Small intestine (tissue), 7 donors: ENCODE data around the gene SLC2A1. TPM values are rescaled to one million over a fixed set of nuclear protein-coding genes. Genes with fewer than 3 reads are reported as not detected.
A peak's percentile ranks its signal among the peaks of the same experiment; 100 is the strongest.

Experiments
- DNase-seq, 2 donors: peaks; one replicate each; pipeline versions ENCODE4 v3.0.0 to v3.0.0-alpha.2; 2013
- FAIRE-seq: peaks from 2 replicates; lab custom pipeline; 2012; peaks lifted over from hg19 to GRCh38; lab: Jason Lieb, UNC
- H3K27ac ChIP-seq, 3 donors: one replicate each; pipeline ENCODE4 v1.5.1; 2013; ENCODE audit warnings: low read length in 2 of 3, mild to moderate bottlenecking in 2 of 3, control low read depth in 1 of 3, inconsistent platforms in 1 of 3, low read depth in 1 of 3, moderate library complexity in 1 of 3
- H3K27me3 ChIP-seq, 3 donors: one replicate each; pipeline ENCODE4 v1.6.1; 2013; ENCODE audit warnings: low read length in 3 of 3, inconsistent platforms in 1 of 3; ENCODE audit not compliant: control insufficient read depth in 3 of 3, insufficient read depth in 3 of 3
- H3K36me3 ChIP-seq, 3 donors: one replicate each; pipeline ENCODE4 v1.6.1; 2013; ENCODE audit warnings: low read length in 3 of 3, inconsistent platforms in 1 of 3, low read depth in 1 of 3, mild to moderate bottlenecking in 1 of 3, moderate library complexity in 1 of 3; ENCODE audit not compliant: control insufficient read depth in 3 of 3, insufficient read depth in 2 of 3
- H3K4me1 ChIP-seq, 3 donors: one replicate each; pipeline ENCODE4 v1.6.1; 2013; ENCODE audit warnings: low read length in 2 of 3, inconsistent platforms in 1 of 3, low read depth in 1 of 3, mild to moderate bottlenecking in 1 of 3, moderate library complexity in 1 of 3; ENCODE audit not compliant: control insufficient read depth in 3 of 3, insufficient read depth in 2 of 3
- H3K4me3 ChIP-seq, 3 donors: one replicate each; pipeline ENCODE4 v1.5.1; 2013; ENCODE audit warnings: low read length in 3 of 3, control low read depth in 1 of 3, inconsistent platforms in 1 of 3, low read depth in 1 of 3, mild to moderate bottlenecking in 1 of 3, moderate library complexity in 1 of 3
- H3K9me3 ChIP-seq, 2 donors: one replicate each; pipeline ENCODE4 v1.6.1; 2013; ENCODE audit warnings: low read depth in 1 of 2, low read length in 1 of 2; ENCODE audit not compliant: control insufficient read depth in 2 of 2, insufficient read depth in 1 of 2
- WGBS, 3 donors: extraction: QIAGEN DNeasy Blood & Tissue Kit; methylation state at CpG; one replicate each; pipeline ENCODE4 v1.1.7; 2013; 5-methylcytosine and 5-hydroxymethylcytosine counted together
- polyA plus RNA-seq, 4 donors: library from polyadenylated mRNA; stranded (reverse) in 3 of 4; unstranded in 1 of 4; fragments of 200-250 nt in 3 of 4; fragments of 120-200 nt in 1 of 4; gene quantifications; one replicate each; pipeline versions ENCODE4 v1.2.1 to v1.2.3, GENCODE V29; 2013
- donor health status: healthy with polysubstance abuse.
- donor health status: control.
- donor health status: control.
- donor health status: Bipolar disorder and iron deficiency.
- donor health status: healthy.

Gene SLC2A1
- polyA plus RNA-seq, 4 donors = 1.1 to 61.3 (median 8.4) TPM

DNA sequence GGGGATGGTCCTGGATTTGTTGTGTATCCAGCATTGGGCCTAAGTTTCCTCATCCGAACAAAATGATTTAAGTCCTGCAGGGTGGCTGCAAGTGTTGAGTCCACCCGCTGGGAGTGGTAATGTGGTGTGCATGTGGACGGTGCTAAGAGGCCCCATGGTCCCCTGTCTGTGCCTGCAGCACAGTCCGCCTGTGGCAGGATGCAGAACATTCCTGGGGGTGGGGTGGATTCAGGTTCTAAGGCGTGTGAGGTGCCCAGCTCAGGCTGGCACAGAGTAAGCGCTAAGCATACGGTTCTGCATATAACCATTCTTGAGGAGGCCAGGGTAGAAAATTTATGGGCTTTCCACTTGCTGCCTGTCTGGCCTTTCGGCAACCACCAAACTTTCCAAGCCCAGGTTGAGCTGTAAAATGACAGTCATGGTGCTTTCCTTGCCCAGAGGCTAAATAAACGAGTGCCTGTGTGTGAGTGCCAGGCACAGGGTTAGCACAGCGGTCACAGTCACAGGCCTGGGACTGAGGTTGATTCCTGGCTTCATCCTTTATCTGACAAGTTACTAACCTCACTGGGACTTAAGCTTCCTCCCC is 30.7 kb downstream of the SLC2A1 start:
- Histone ChIP-seq H3K9me3 (no peaks in the 10 kb centered on the region), H3K36me3 (peaks cover 3 to 63% (median 6%) of the 10 kb centered on the region in 3 donors), H3K27ac (no peak overlapping the region), H3K4me1 (peaks cover 0 to 27% (median 4%) of the 10 kb centered on the region in 3 donors), H3K27me3 (no peaks in the 10 kb centered on the region), H3K4me3 (no peak overlapping the region)
- no peak for DNase-seq
- WGBS, 3 donors = 87 to 91% (median 88%) methylated on average over 10 of the region's 10 CpGs
- FAIRE-seq = no peak

DNA sequence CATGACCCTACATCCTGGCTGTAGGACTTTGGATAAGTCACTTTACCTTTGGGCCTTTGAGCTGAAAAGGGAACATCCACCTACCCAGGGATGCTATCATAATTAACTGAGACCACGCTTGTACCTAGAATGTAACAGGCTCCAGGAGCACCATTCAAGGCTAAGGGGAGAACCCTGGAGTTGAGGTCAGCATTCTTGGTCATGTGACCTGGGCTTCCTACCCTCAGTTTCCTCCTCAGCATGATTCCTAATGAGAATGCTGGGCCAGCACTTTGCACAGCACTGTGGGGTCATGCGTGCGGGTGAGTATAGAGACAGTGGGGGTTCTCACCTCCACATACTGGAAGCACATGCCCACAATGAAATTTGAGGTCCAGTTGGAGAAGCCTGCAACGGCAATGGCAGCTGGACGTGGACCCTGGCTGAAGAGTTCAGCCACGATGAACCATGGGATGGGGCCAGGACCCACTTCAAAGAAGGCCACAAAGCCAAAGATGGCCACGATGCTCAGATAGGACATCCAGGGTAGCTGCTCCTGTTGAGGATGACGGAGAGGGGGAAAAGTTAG is 31.3 kb downstream of the SLC2A1 start:
- DNase-seq = no peak
- Histone ChIP-seq H3K9me3 (no peaks in the 10 kb centered on the region), H3K27ac (no peak overlapping the region), H3K27me3 (no peaks in the 10 kb centered on the region), H3K4me1 (peaks cover 0 to 21% (median under 1%) of the 10 kb centered on the region in 3 donors), H3K4me3 (no peak overlapping the region), H3K36me3 (peaks cover 3 to 56% (median 6%) of the 10 kb centered on the region in 3 donors)
- FAIRE-seq = no peak
- WGBS, 3 donors = 95 to 97% (median 96%) methylated on average over 8 of the region's 8 CpGs

DNA sequence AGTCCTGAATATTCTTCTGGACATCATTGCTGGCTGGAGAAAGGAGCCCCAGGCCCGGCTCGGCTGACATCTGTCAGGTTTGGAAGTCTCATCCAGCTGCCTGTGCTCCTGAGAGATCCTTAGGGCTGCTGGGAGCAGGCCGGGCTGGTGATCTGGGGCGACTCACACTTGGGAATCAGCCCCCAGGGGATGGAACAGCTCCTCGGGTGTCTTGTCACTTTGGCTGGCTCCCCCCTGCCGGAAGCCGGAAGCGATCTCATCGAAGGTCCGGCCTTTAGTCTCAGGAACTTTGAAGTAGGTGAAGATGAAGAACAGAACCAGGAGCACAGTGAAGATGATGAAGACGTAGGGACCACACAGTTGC is 31.8 kb downstream of the SLC2A1 start:
- Histone ChIP-seq H3K9me3 (no peaks in the 10 kb centered on the region), H3K4me3 (no peak overlapping the region), H3K36me3 (peaks cover 3 to 56% (median 6%) of the 10 kb centered on the region in 3 donors), H3K27me3 (no peaks in the 10 kb centered on the region), H3K27ac (no peak overlapping the region), H3K4me1 (peaks cover 0 to 16% (median 0%) of the 10 kb centered on the region in 3 donors)
- DNase-seq = no peak
- 92 to 96% (median 94%) methylated on average over 11 of the region's 11 CpGs for WGBS, 3 donors
- FAIRE-seq = no peak

DNA sequence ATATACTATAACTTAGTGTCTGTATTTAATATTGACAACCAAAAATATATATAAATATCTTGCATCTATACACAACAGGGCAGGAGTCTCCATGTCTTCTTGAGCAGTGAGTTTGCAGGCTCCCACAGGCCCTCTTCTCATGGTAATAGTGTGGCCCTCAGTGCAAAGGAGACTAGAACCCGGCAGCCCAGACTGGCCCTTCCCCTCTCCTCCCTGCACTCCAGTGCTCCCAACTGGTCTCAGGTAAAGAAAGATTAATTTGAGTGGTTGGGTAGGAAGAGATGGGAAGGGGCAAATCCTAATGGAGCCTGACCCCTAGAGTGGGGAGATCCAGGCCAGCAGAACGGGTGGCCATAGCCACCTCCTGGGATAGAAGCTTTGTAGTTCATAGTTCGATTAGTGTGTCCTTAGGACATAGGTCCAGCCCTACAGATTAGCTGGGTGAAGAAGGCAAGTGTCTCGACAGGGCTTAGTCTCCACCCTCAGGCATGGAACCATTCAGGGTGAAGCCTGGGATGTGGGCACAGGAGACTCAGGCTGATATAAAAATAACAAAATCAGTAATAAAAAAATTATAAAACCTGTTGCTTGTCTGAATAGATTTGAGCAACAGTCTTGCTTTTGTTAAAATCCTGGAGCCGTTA is 32.3 kb downstream of the SLC2A1 start:
- no peaks in the 10 kb centered on the region for H3K27me3 ChIP-seq
- H3K27ac ChIP-seq = no peak overlapping the region
- H3K36me3 ChIP-seq = peaks cover 3 to 53% (median 6%) of the 10 kb centered on the region in 3 donors
- H3K9me3 ChIP-seq = no peaks in the 10 kb centered on the region
- DNase-seq = no peak
- no peak for FAIRE-seq
- no peak overlapping the region for H3K4me3 ChIP-seq
- WGBS, 3 donors = 90 to 92% (median 91%) methylated on average over 5 of the region's 5 CpGs
- H3K4me1 ChIP-seq = peaks cover 0 to 11% (median 0%) of the 10 kb centered on the region in 3 donors

DNA sequence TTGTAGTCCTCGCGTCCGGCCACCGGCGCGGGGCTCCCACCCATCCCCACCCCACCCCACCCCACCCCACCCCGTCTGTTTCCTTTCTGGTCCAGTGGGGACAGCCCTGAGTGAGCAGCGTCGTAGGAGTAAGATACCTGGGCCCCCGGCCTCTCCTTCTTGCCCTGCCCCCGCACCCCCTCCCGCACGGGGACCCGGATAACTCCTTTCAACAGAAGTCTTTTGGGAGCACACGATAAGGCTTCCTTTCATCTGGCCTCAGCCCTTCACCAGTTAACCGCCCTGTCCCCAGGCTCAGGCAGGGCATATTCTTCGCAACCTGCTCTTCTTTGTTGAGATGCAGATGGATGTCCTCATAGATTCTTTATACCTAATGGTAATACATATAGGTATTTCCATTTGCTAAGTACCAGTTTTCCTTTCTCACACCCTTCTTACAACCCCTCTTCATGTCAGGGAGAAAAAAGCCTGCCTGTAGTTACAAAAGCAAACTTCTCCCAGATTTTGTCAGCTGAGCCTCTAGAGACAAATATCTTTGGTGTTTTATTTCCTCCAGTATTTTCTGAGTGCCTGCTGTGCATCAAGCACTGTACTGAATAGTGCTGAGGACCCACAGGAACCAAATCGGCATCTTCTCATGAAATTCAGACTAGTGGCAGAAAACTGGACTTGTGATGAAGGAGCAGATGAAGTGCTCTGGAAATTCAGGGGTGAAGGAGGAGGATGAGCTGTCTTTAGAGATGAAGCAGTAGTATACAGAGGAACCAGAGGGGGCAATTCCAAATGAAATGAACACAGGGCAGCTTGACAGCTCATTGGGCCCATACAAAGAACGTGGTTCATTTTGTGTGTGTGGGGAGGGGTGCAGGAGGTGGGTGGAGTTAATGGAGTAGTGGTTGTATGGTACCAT is 33.6 kb downstream of the SLC2A1 start:
- DNase-seq (no peak), FAIRE-seq (no peak)
- Histone ChIP-seq H3K4me3 (peak overlapping the region; percentile 61 to 71 (median 69)), H3K4me1 (peaks cover 0 to 8% (median 0%) of the 10 kb centered on the region in 3 donors), H3K27ac (peak overlapping the region; percentile 72 to 96 (median 80)), H3K36me3 (peaks cover 3 to 40% (median 6%) of the 10 kb centered on the region in 3 donors), H3K27me3 (no peaks in the 10 kb centered on the region), H3K9me3 (no peaks in the 10 kb centered on the region)
- 11 to 20% (median 15%) methylated on average over 13 to 19 of the region's 19 CpGs for WGBS, 3 donors

DNA sequence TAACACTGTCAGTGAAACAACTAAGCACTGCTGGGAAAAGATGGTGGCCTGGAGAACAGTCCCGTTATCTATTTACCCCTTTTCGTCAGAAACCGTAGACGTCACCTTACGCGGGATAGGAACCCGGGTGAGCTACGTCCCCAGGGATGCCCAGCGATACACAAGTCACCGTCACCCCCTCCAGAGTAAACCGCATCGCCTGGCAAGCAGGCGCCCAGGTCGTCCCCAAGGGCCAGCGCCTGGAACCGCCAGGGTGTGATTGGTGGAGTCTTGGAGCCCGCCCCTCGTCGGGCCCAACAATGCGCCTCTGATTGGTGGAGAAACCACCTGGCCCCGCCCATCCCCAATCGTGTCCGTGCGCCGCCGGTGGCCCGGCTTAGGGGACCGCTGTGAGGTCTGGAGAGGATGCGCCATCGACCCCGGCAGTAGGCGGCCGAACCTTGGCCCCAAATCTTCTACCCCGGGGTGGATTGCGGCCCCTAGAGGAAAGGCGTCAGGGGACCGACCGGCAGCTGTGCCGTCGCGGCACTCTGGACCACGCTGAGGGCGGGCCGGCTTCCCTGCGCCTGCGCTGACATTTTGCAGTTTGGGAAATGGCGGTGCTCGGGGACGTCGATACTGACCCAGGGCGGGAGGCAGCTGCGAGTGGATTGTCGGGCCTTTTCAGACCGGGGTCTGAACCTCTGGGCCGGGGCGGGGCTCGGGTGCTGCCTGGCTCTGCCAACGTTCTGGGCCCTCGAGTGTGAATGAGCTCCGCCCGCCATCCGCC is 34.4 kb downstream of the SLC2A1 start:
- H3K4me1 ChIP-seq = peaks cover 0 to 8% (median 0%) of the 10 kb centered on the region in 3 donors
- no peaks in the 10 kb centered on the region for H3K9me3 ChIP-seq
- peaks cover 1 to 32% (median 6%) of the 10 kb centered on the region in 3 donors for H3K36me3 ChIP-seq
- H3K27ac ChIP-seq = peak overlapping the region; percentile 72 to 96 (median 80)
- peak overlapping the region; percentile 61 to 71 (median 69) for H3K4me3 ChIP-seq
- 0% methylated on average over 53 to 62 of the region's 62 CpGs for WGBS, 3 donors
- no peak for FAIRE-seq
- DNase-seq = peak; percentile 89 to 96
- H3K27me3 ChIP-seq = no peaks in the 10 kb centered on the region

DNA sequence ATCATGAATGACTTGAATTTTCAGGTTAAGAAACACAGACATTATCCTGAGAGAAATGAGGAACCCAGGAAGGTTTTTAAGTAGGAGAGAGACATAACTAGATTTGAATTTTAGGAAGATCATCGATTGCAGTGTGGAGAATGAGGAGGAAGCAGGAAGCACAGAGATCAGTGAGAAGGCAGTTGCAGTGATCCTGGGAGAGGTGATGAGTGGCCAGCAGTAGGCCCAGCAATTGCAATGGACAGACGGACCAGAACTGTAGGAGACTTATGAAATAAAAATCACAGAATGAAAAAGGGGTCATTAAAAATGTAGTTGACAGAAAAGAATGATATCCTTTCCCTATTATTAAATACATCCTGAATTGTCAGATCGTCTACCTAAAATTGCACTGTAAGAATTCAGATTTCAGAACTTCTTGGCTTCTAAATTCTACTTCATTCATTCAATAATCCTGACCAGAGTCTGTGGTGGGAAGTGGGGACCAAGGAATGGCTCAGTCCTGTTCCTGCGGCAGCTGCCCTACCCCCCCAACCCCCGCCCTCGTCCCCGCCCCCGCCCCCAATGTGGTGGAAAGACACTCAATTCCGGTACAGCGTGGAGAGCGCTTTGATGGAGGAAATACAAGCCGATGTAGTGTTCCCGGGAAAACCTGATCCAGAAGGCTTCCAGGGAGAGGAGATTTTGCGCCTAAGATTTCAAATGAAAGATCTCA is 35.1 kb downstream of the SLC2A1 start:
- FAIRE-seq (no peak), DNase-seq (no peak)
- 9 to 13% (median 10%) methylated on average over 14 of the region's 14 CpGs for WGBS, 3 donors
- Histone ChIP-seq H3K27ac (peak overlapping the region; percentile 72 to 96 (median 80)), H3K9me3 (no peaks in the 10 kb centered on the region), H3K27me3 (no peaks in the 10 kb centered on the region), H3K4me3 (peak overlapping the region in 2 of 3 donors; percentile 61 to 71), H3K4me1 (peaks cover 0 to 8% (median 0%) of the 10 kb centered on the region in 3 donors), H3K36me3 (peaks cover 0 to 25% (median under 1%) of the 10 kb centered on the region in 3 donors)
